Measurements from ENCODE around the gene APEX2. TPM values are rescaled to one million over a fixed set of nuclear protein-coding genes. Genes with fewer than 3 reads are reported as not detected.

Gene APEX2
- total and polyA plus RNA-seq, 2 of the 4 experiments (the other 2 are of a cell fraction): 3.4 to 16.5 TPM

- no peak overlapping the region for H2BK15ac ChIP-seq (ENCODE audit: low read depth, low read length)
- intact Hi-C loops (cut with micrococcal nuclease): no loop called here
- no peak overlapping the region for H3K4ac ChIP-seq (ENCODE audit: low read depth, low read length)
- no peak overlapping the region for H4K5ac ChIP-seq (ENCODE audit: low read depth, low read length)
- H3K79me1 ChIP-seq (ENCODE audit: low read depth in 1 of 2, low read length in 2 of 2): no peaks in the 10 kb centered on the region
- H3K36me3 ChIP-seq (ENCODE audit: control insufficient read depth, insufficient read depth, low read length): no peaks in the 10 kb centered on the region
- dilution Hi-C loops (cut with HindIII; ENCODE audit: low sequenced_read_pairs, unreplicated experiment): no loop called here
- no peaks in the 10 kb centered on the region for H3K4me1 ChIP-seq (ENCODE audit: control insufficient read depth, insufficient read depth, low read length)
- H4K91ac ChIP-seq (ENCODE audit: insufficient read depth, low read depth, low read length): no peak overlapping the region
- H4K8ac ChIP-seq (ENCODE audit: low read depth in 2 of 2, low read length in 2 of 2): no peak overlapping the region
- no peak overlapping the region for H3K23ac ChIP-seq (ENCODE audit: low read depth, low read length)
- BruUV-seq (replicated peaks): no TSS peak
- TF ChIP-seq MAZ (IDR thresholded peaks at IDR 0.05; ENCODE audit: borderline replicate concordance, low read depth, low read length): no peak
- TF ChIP-seq CTCF (conservative IDR thresholded peaks at IDR 0.05; ENCODE audit: low read depth, low read length): no peak
- WGBS, 2 experiments (ENCODE audit: extremely low coverage in 2 of 2, insufficient read length in 1 of 2): no CpG with 5 or more reads among the region's 1 CpG
- H3K18ac ChIP-seq (ENCODE audit: low read depth, low read length): no peak overlapping the region
- H3K4me2 ChIP-seq (ENCODE audit: low read depth, low read length): no peak overlapping the region
- no peaks in the 10 kb centered on the region for H3K9me1 ChIP-seq (ENCODE audit: insufficient read depth, low read length)
- H4K20me1 ChIP-seq (ENCODE audit: insufficient read depth, low read length): no peaks in the 10 kb centered on the region
- no peak overlapping the region for H3K27ac ChIP-seq (ENCODE audit: insufficient read depth, low read length)
- H2AK5ac ChIP-seq (ENCODE audit: low read depth, low read length): no peak overlapping the region
- H2BK20ac ChIP-seq (ENCODE audit: low read depth, low read length): no peak overlapping the region
- ATAC-seq (ENCODE audit: low read depth) (no peak), DNase-seq (no peak)
- no peak overlapping the region for H2AFZ ChIP-seq (replicated peaks; ENCODE audit: low read length, poor library complexity)
- H2AK9ac ChIP-seq (replicated peaks; ENCODE audit: low read depth, low read length, poor library complexity): no peak overlapping the region
- H3K56ac ChIP-seq (ENCODE audit: extremely low read depth, insufficient read depth, low read length): no peak overlapping the region
- POLR2A ChIA-PET (ENCODE audit: unreplicated experiment): no interaction called here
- H3K9me3 ChIP-seq (ENCODE audit: control insufficient read depth, insufficient read depth, low read length): no peaks in the 10 kb centered on the region; the same call in 1 of the 2 replicates
- H3K4me3 ChIP-seq (ENCODE audit: insufficient read depth, low read depth, low read length): no peak overlapping the region
- no peak overlapping the region for H2BK120ac ChIP-seq (ENCODE audit: low read depth, low read length)
- in situ Hi-C loops (cut with MboI; ENCODE audit: low sequenced_read_pairs): no loop called here
- no peak overlapping the region for H3K14ac ChIP-seq (replicated peaks; ENCODE audit: low read depth, low read length)
- no peak overlapping the region for H3K9ac ChIP-seq (ENCODE audit: low read depth, low read length)
- H3K27me3 ChIP-seq (ENCODE audit: control insufficient read depth, insufficient read depth, low read length): peaks cover 3% of the 10 kb centered on the region
- CTCF ChIA-PET: no interaction called here
- no peak overlapping the region for H2BK5ac ChIP-seq (ENCODE audit: low read depth, low read length, poor library complexity, severe bottlenecking)
Observed at GRCh38 chrX:54961750-54962149, 38.4 kb upstream of the APEX2 start.
